Measurements from ENCODE around the gene HYDIN.

DNA sequence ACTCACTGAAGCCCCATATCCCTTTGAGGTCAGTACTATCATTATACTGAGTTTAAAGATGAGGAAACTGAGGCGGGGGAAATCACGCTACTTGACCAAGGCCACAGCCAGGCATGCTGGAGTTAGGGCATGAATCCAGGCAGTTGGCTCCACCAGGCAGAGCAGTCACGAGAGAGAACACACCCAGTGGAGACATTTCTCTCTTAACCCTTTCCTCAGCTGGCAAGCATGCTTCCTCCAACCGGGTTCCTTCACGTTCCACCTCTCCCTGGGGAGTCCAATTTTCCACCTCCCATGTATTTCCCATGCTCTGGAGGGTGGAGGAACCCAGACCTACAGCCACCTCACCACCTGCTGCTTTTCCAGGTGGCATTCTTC is 462.3 kb downstream of the HYDIN start:
- TF ChIP-seq POLR2A (IDR thresholded peaks at IDR 0.05; ENCODE audit: low read length), result no peak
- TF ChIP-seq GATA1 (IDR thresholded peaks at IDR 0.05; ENCODE audit: low read depth, low read length), result no peak

Data from erythroblast (primary cell).